GM12865 (cell line): ENCODE measurements around the gene TSHZ2.

Experiments
- DNase-seq: peaks from one replicate; pipeline ENCODE4 v3.0.0; 2010; ENCODE audit warnings: low read depth
- H3K4me3 ChIP-seq: 2 replicates; pipeline ENCODE4 v1.5.1; 2011; ENCODE audit warnings: mild to moderate bottlenecking, low read depth, low read length, control low read depth
- TF ChIP-seq, protein P1 (sequence below): IDR thresholded peaks from 2 replicates; pipeline ENCODE4 v1.5.1; 2011; ENCODE audit warnings: low read length, control low read depth, low read depth, inconsistent platforms; ENCODE audit not compliant: insufficient read depth; ENCODE audit errors: missing control alignments

TSHZ2 gene

GRCh38 chr20:53141201-53142050, 169.3 kb downstream of the TSHZ2 start:
- no peak for DNase-seq
- H3K4me3 ChIP-seq = no peak overlapping the region
- TF ChIP-seq, protein P1, sequence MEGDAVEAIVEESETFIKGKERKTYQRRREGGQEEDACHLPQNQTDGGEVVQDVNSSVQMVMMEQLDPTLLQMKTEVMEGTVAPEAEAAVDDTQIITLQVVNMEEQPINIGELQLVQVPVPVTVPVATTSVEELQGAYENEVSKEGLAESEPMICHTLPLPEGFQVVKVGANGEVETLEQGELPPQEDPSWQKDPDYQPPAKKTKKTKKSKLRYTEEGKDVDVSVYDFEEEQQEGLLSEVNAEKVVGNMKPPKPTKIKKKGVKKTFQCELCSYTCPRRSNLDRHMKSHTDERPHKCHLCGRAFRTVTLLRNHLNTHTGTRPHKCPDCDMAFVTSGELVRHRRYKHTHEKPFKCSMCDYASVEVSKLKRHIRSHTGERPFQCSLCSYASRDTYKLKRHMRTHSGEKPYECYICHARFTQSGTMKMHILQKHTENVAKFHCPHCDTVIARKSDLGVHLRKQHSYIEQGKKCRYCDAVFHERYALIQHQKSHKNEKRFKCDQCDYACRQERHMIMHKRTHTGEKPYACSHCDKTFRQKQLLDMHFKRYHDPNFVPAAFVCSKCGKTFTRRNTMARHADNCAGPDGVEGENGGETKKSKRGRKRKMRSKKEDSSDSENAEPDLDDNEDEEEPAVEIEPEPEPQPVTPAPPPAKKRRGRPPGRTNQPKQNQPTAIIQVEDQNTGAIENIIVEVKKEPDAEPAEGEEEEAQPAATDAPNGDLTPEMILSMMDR = no peak

GRCh38 chr20:53142225-53143127, 170.3 kb downstream of the TSHZ2 start:
- TF ChIP-seq, protein P1 = no peak
- no peak overlapping the region for H3K4me3 ChIP-seq
- DNase-seq = peak; percentile 27

DNA sequence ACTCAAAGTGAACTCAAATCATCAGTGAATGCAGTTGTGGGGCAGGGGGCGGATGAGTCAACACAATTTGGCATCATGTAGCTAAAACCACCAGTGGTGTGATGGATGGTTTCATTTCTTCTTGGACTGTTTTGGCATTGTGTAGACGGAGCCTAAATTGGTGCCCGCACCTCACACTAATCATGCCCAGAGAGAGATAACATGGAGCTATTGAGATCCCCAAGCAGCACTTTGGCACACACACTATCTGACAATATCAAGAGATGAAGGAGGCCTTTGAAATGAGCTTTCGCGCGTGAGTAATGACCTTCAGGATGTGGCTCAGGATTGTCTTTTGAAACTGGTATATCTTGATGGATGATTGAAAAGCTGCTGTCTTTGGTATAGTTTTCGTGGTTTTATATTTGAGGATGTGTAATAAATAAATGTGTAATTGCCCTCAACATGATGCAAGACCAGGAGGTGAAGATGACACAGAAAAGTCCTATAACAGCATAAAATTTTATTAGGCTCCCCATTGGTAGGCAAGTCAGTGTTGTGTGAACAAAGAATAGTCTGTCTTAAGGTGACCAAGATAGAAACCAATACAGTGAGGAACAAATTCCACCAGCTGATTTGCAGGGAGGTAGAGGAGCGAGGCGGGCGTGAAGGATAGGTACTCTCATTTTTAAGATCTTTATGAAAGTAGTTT, 174.2 kb downstream of the TSHZ2 start:
- DNase-seq = peak; percentile 60
- H3K4me3 ChIP-seq = no peak overlapping the region
- TF ChIP-seq, protein P1 = no peak

DNA sequence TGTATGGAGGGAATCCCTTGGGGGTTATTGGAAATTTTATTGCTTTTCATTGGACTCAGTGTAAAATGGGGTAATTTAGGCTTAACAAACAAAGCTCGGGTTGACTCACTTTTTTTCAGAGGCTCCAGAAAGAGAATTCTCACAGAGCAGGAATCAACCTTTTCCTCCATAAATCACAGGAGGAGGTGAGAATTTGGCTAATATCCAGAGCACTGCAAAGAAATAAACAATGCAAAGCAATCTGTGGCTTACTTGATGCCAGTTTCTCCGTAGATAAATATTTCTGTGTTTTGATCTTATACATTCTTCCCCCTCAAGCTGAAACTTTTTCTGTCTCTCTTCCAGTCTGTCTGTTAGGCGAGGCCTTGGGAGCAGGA, 176.6 kb downstream of the TSHZ2 start:
- TF ChIP-seq, protein P1 = no peak
- H3K4me3 ChIP-seq = no peak overlapping the region
- no peak for DNase-seq

DNA sequence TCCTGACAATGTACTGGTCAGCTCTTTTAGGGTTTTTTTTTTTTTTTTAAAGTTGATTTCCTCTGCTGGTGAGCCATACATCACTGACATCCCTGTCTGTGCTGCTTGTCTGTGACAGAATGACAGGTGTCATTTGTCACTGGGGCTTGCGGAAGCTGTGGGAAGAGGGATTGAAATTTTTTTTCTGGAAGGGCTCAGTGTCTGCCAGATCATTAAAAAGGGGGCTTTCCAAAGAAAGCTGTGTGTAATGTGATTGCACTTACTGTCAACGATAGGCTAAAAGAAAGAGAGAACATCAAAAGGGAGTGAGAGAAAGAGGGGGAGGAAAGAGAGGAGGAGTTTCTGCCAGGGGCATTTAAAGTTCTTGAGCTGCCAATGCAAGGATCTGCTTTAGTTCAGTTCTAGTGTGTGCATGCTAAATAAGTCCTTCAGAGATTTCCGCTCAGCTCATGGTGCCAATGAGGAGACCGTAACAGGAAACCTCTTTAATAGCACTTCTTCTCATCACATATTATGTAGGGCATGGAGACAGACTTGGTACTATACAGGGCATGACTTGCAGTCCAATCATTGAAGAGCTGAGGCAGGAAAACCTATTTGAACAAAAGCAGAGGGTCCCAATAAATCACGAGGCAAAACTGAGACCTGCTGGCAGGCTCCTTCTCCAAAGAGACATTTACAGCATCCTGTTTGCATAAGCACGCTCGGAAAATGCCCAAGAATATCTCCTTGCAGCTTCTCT, 177.2 kb downstream of the TSHZ2 start:
- no peak for DNase-seq
- H3K4me3 ChIP-seq = no peak overlapping the region
- TF ChIP-seq, protein P1 = no peak

DNA sequence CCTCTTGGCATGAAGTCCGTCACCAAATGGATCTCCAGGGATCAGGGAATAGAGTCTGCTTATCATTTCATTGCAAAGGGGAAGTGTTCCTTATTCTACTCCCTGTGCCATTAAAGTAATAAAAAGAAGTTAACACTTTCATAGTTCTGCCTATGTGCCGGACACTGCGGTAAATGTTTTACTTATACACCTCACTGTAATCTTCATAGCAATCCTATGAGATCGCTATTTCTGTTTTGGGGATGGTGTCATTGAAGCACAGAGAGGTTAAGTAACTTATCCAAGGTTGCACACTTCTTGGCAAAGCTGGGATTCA, 177.7 kb downstream of the TSHZ2 start:
- TF ChIP-seq, protein P1 = no peak
- DNase-seq = no peak
- H3K4me3 ChIP-seq = no peak overlapping the region
